ENCODE results near the gene ZNF133.

The ZNF133 gene

DNA sequence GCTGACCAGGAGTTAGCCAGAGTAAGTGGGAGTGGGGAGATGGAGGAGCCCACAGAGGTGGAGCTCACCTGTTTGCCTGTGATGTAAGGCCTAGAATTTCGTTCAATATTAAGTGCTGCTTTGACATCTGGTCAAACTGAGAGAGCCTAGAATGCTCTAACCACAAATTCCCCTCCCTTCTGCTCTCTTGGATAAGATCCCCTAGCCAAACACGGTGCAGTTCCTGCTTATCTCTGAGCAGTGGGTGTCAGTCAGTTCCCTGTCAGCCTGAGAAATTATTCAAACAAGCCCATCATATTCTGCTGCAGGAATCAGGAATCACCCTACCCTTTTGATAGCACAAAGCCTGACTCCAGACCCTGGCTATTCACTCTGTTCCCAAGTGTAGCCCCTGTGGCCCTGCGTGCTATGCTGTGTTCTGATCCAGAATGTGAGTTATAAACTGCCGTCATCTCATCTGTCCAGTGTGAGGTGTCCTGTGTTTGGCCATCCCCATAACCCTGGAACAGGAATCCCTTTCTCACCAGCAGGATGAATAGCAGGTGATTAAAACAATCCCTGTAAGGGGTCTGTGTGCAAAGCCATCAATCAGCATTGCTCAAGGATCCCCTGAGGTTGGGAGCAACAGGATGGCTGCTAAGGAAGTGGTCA lies 31.8 kb upstream of the ZNF133 start:
- Histone ChIP-seq H3K36me3 (ENCODE audit: insufficient read depth, low read length) (no peaks in the 10 kb centered on the region), H3K9ac (ENCODE audit: insufficient read length) (no peak overlapping the region), H3K4me3 (no peak overlapping the region), H3K27ac (no peak overlapping the region), H3K9me3 (ENCODE audit: low read depth, low read length) (no peaks in the 10 kb centered on the region)
- no peak for DNase-seq (ENCODE audit: low read depth, low spot score)
- TF ChIP-seq POLR2AphosphoS5 (IDR thresholded peaks at IDR 0.05; ENCODE audit: borderline replicate concordance, low read depth, low read length) (no peak), FOXP2 (optimal IDR thresholded peaks at IDR 0.05; ENCODE audit: control extremely low read depth, extremely low read length, insufficient read depth) (no peak), EZH2 (IDR thresholded peaks at IDR 0.05) (no peak)

DNA sequence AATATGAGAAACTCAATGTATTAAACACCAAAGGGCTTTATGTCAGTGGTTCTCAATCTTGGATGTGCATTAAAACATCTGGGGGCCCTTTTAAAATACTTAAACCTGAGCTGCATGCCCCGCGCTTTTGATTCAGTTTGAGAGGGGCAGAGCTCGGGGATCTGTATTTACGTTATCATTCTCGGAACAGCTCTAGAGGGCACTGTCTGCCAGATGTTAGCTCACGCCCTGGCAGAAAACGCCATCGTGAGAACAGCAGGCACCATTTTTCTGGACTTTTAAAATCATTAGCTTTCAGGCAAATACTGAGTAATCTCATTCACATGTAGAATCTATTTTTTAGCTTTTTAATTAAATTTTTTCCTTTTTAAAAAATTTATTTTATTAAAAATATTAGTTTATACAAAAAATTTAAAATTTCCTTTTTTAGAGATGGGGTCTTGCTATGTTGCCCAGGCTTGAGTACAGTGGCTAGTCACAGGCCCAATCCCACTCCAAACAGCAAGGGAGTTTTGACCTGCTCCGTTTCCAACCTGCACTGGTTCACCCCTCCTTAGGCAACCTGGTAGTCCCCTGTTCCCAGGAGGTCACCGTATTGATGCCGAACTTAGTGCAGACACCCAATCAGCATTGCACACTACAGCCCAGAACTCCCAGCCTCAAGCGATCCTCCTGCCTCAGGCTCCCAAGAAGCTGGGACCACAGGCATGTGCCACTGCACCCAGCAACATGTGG lies 30.0 kb upstream of the ZNF133 start:
- no peak overlapping the region for H3K27ac ChIP-seq

DNA sequence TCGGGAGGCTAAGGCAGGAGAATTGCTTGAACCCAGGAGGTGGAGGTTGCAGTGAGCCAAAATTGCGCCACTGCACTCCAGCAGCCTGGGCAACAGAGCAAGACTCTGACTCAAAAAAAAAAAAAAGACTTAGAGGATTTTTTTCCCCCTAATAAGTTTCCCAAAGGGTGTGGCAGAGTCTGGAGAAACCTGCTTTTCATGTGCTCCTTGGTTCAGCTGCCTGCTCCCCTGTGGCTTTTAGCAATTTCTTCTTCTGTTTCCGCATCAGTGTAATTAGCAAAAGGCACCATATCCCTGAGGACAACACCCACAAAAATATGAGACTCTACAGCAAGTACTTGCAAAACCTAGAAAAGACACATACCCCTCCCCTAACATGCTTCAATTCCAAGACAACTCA lies 28.6 kb upstream of the ZNF133 start:
- no peak overlapping the region for H3K9ac ChIP-seq (ENCODE audit: insufficient read length)
- H3K27ac ChIP-seq: no peak overlapping the region
- no peaks in the 10 kb centered on the region for H3K9me3 ChIP-seq (ENCODE audit: low read depth, low read length)
- no peaks in the 10 kb centered on the region for H3K36me3 ChIP-seq (ENCODE audit: insufficient read depth, low read length)
- DNase-seq (ENCODE audit: low read depth, low spot score): no peak
- no peak overlapping the region for H3K4me3 ChIP-seq
- TF ChIP-seq POLR2AphosphoS5 (IDR thresholded peaks at IDR 0.05; ENCODE audit: borderline replicate concordance, low read depth, low read length): no peak
- TF ChIP-seq FOXP2 (optimal IDR thresholded peaks at IDR 0.05; ENCODE audit: control extremely low read depth, extremely low read length, insufficient read depth): no peak
- no peak for TF ChIP-seq EZH2 (IDR thresholded peaks at IDR 0.05)

More for the DNA sequence above, 30.0 kb upstream of the ZNF133 start:
- DNase-seq (ENCODE audit: low read depth, low spot score): no peak
- no peaks in the 10 kb centered on the region for H3K36me3 ChIP-seq (ENCODE audit: insufficient read depth, low read length)
- no peak for TF ChIP-seq FOXP2 (optimal IDR thresholded peaks at IDR 0.05; ENCODE audit: control extremely low read depth, extremely low read length, insufficient read depth)
- no peak for TF ChIP-seq POLR2AphosphoS5 (IDR thresholded peaks at IDR 0.05; ENCODE audit: borderline replicate concordance, low read depth, low read length)
- TF ChIP-seq EZH2 (IDR thresholded peaks at IDR 0.05): no peak
- H3K9me3 ChIP-seq (ENCODE audit: low read depth, low read length): no peaks in the 10 kb centered on the region
- no peak overlapping the region for H3K4me3 ChIP-seq
- H3K9ac ChIP-seq (ENCODE audit: insufficient read length): no peak overlapping the region

DNA sequence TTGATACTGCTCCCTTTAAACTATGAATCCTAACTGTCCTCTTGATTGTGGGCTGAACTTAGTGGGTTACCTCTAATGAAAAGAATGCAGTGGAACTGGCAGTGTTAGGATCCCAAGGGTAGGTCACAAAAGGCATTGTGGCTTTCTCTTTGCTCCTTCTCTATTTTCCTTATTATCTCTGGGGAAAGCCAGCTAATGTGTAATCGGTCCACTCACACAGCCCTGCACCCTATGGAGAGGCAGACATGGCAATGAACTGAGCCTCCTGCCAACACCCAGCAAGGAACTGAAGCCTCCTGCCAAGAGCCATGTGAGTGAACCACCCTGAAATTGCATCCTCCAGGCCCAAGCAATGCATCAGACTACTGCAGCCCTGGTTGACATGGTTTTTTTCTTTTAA lies 24.6 kb upstream of the ZNF133 start:
- TF ChIP-seq FOXP2 (optimal IDR thresholded peaks at IDR 0.05; ENCODE audit: control extremely low read depth, extremely low read length, insufficient read depth): no peak
- no peak for TF ChIP-seq EZH2 (IDR thresholded peaks at IDR 0.05)
- TF ChIP-seq POLR2AphosphoS5 (IDR thresholded peaks at IDR 0.05; ENCODE audit: borderline replicate concordance, low read depth, low read length): no peak
- H3K9me3 ChIP-seq (ENCODE audit: low read depth, low read length): no peaks in the 10 kb centered on the region
- no peak for DNase-seq (ENCODE audit: low read depth, low spot score)
- H3K4me3 ChIP-seq: no peak overlapping the region
- no peaks in the 10 kb centered on the region for H3K36me3 ChIP-seq (ENCODE audit: insufficient read depth, low read length)
- no peak overlapping the region for H3K9ac ChIP-seq (ENCODE audit: insufficient read length)
- H3K27ac ChIP-seq: no peak overlapping the region

DNA sequence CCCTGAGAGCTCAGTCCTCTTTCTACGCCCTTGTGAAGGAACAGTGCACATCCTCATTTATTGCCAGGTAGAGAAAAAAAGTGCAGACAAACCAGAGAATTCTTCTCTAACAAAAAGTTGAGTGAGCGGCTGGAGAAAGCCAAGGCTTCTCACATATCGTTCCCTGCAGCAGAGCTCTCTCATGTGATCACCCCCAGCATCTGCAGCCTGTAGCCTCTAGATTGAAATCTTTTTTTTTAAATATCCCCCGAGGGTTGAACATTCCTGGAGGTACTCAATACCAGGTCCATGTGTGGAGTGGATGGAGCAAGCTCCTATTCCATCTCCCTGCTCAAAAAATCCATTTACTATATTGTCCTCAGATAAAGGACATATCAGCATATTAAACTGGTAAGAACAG lies 22.9 kb upstream of the ZNF133 start:
- TF ChIP-seq FOXP2 (optimal IDR thresholded peaks at IDR 0.05; ENCODE audit: control extremely low read depth, extremely low read length, insufficient read depth): no peak
- no peak for TF ChIP-seq POLR2AphosphoS5 (IDR thresholded peaks at IDR 0.05; ENCODE audit: borderline replicate concordance, low read depth, low read length)
- TF ChIP-seq EZH2 (IDR thresholded peaks at IDR 0.05): no peak
- no peak overlapping the region for H3K9ac ChIP-seq (ENCODE audit: insufficient read length)
- no peaks in the 10 kb centered on the region for H3K9me3 ChIP-seq (ENCODE audit: low read depth, low read length)
- H3K27ac ChIP-seq: no peak overlapping the region
- DNase-seq (ENCODE audit: low read depth, low spot score): no peak
- no peaks in the 10 kb centered on the region for H3K36me3 ChIP-seq (ENCODE audit: insufficient read depth, low read length)
- no peak overlapping the region for H3K4me3 ChIP-seq

DNA sequence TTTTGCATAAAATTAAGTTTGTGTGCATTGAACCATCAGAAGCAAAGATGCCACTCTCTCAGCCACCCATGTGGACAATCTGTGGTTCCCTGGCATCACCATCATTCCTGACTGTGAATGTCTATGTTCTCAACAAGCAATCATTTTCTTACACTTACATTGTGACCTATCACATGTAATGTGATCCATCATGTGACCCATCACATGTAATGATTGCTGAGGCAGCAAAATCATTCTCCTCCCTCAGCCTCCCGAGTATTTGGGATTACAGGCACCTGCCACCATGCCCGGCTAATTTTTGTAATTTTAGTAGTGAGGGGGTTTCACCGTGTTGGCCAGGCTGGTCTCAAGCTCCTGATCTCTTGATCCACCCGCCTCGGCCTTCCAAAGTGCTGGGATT lies 22.0 kb upstream of the ZNF133 start:
- no peak for DNase-seq (ENCODE audit: low read depth, low spot score)
- no peak overlapping the region for H3K27ac ChIP-seq
- H3K4me3 ChIP-seq: no peak overlapping the region
- no peak for TF ChIP-seq FOXP2 (optimal IDR thresholded peaks at IDR 0.05; ENCODE audit: control extremely low read depth, extremely low read length, insufficient read depth)
- no peak for TF ChIP-seq POLR2AphosphoS5 (IDR thresholded peaks at IDR 0.05; ENCODE audit: borderline replicate concordance, low read depth, low read length)
- TF ChIP-seq EZH2 (IDR thresholded peaks at IDR 0.05): no peak
- no peaks in the 10 kb centered on the region for H3K9me3 ChIP-seq (ENCODE audit: low read depth, low read length)
- no peaks in the 10 kb centered on the region for H3K36me3 ChIP-seq (ENCODE audit: insufficient read depth, low read length)
- H3K9ac ChIP-seq (ENCODE audit: insufficient read length): no peak overlapping the region

DNA sequence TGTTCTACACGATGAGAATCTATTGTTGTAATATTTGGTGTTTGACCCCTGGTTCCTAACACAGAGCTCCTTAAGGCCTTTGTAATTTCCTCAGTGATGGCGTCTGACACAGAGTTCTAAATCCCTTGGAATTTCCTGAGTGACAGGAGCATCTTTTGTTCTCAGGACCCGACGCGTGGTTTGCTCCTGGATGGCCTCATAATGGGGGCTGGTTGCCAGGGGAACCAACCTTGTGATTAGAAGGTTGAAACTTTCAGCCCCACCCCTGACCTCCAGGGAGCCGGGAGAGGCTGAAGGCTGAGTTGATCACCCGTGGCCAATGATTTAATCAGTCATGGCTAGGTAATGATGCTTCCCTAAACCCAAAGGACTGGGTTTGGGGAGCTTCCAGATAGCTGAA lies 20.5 kb upstream of the ZNF133 start:
- no peak for DNase-seq (ENCODE audit: low read depth, low spot score)
- Histone ChIP-seq H3K27ac (no peak overlapping the region), H3K36me3 (ENCODE audit: insufficient read depth, low read length) (no peaks in the 10 kb centered on the region)

DNA sequence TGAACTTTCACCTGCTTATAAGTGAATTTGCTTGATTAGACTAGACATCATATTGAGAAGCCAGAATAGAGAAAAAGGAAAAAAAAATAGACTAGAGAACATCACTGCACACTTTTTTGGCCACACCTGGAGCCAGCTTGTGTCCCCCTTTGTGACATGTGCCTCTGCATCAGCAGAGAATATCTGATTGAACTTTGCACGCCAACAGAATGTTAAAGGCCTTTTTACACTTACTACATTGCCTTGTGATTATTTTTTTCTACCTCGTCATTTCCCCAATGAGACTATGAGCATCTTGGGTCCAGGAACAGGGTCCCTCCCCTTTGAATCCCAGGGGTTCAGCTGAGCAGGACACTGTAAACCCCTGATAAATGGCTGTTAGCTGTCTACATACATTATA lies 17.2 kb upstream of the ZNF133 start:
- H3K9ac ChIP-seq (ENCODE audit: insufficient read length): no peak overlapping the region
- DNase-seq (ENCODE audit: low read depth, low spot score): no peak
- H3K27ac ChIP-seq: no peak overlapping the region
- no peaks in the 10 kb centered on the region for H3K9me3 ChIP-seq (ENCODE audit: low read depth, low read length)
- TF ChIP-seq FOXP2 (optimal IDR thresholded peaks at IDR 0.05; ENCODE audit: control extremely low read depth, extremely low read length, insufficient read depth): no peak
- TF ChIP-seq POLR2AphosphoS5 (IDR thresholded peaks at IDR 0.05; ENCODE audit: borderline replicate concordance, low read depth, low read length): no peak
- no peak for TF ChIP-seq EZH2 (IDR thresholded peaks at IDR 0.05)
- no peaks in the 10 kb centered on the region for H3K36me3 ChIP-seq (ENCODE audit: insufficient read depth, low read length)
- H3K4me3 ChIP-seq: no peak overlapping the region

More for the DNA sequence above, 20.5 kb upstream of the ZNF133 start:
- TF ChIP-seq EZH2 (IDR thresholded peaks at IDR 0.05) (no peak), POLR2AphosphoS5 (IDR thresholded peaks at IDR 0.05; ENCODE audit: borderline replicate concordance, low read depth, low read length) (no peak)
- Histone ChIP-seq H3K9ac (ENCODE audit: insufficient read length) (no peak overlapping the region), H3K9me3 (ENCODE audit: low read depth, low read length) (no peaks in the 10 kb centered on the region), H3K4me3 (no peak overlapping the region)
